ENCODE measurements around the gene CCDC80. TPM values are rescaled to one million over a fixed set of nuclear protein-coding genes. Genes with fewer than 3 reads are reported as not detected.

Gene CCDC80
- total RNA-seq, 2 experiments from 2014 or later: 0.59 to 0.63 TPM

GRCh38 chr3:112643621-112644240, 2.8 kb upstream of the CCDC80 start:
- H3K4me1 ChIP-seq (ENCODE audit: insufficient read depth, low read length, poor library complexity, severe bottlenecking): peaks cover 6% of the 10 kb centered on the region
- H3K9me3 ChIP-seq (ENCODE audit: low read length): no peaks in the 10 kb centered on the region
- intact Hi-C loops (cut with micrococcal nuclease; ENCODE audit: unreplicated experiment): loop anchor here (1.0 to 5.0 kb wide), 4 partner anchors 91 to 649 kb away; no protein-coding TSS in a partner anchor
- no peak overlapping the region for H3K4me3 ChIP-seq (ENCODE audit: low read depth, low read length, poor library complexity, severe bottlenecking)
- ChIA-PET POLR2A (interaction anchor here (0.6 to 1.3 kb wide), 9 partner anchors 9 to 672 kb away, joined by 3 to 5 read pairs (median 4); no protein-coding TSS in a partner anchor), CTCF (ENCODE audit: unreplicated experiment) (interaction anchor here (1.1 kb wide), 1 partner anchor 69 kb away, joined by 3 read pairs; no protein-coding TSS in a partner anchor)
- no peak for TF ChIP-seq EZH2phosphoT487 (IDR thresholded peaks at IDR 0.05; ENCODE audit: borderline replicate concordance, low read depth, low read length)
- TF ChIP-seq CTCF (conservative IDR thresholded peaks at IDR 0.05; ENCODE audit: low read length): no peak
- H4K20me1 ChIP-seq (ENCODE audit: insufficient read depth, low read length): no peaks in the 10 kb centered on the region
- H2AFZ ChIP-seq (ENCODE audit: low read length): peak overlapping the region; percentile 88; the same call in 1 of the 2 replicates
- H3K9me2 ChIP-seq (ENCODE audit: insufficient read depth, low read length): no peaks in the 10 kb centered on the region
- H3K79me2 ChIP-seq (ENCODE audit: insufficient read depth, low read depth, low read length): no peaks in the 10 kb centered on the region
- H3K4me2 ChIP-seq (ENCODE audit: low read length): peak overlapping the region; percentile 64; the same call in 1 of the 2 replicates
- no peak for DNase-seq (ENCODE audit: low spot score)
- H3K36me3 ChIP-seq (ENCODE audit: insufficient read depth, low read length): no peaks in the 10 kb centered on the region
- BruUV-seq (replicated peaks): no TSS peak
- no peak overlapping the region for H3K27ac ChIP-seq (ENCODE audit: low read depth, low read length, poor library complexity, severe bottlenecking)

- H3K9me3 ChIP-seq (ENCODE audit: low read length): no peaks in the 10 kb centered on the region
- H4K20me1 ChIP-seq (ENCODE audit: insufficient read depth, low read length): no peaks in the 10 kb centered on the region
- intact Hi-C loops (cut with micrococcal nuclease; ENCODE audit: unreplicated experiment): loop anchor here (1.0 to 5.0 kb wide), 4 partner anchors 92 to 650 kb away; no protein-coding TSS in a partner anchor
- no peaks in the 10 kb centered on the region for H3K9me2 ChIP-seq (ENCODE audit: insufficient read depth, low read length)
- peak overlapping the region; percentile 88 for H2AFZ ChIP-seq (ENCODE audit: low read length)
- no peaks in the 10 kb centered on the region for H3K36me3 ChIP-seq (ENCODE audit: insufficient read depth, low read length)
- H3K79me2 ChIP-seq (ENCODE audit: insufficient read depth, low read depth, low read length): no peaks in the 10 kb centered on the region
- ChIA-PET POLR2A (interaction anchor here (0.6 to 1.5 kb wide), 11 partner anchors 8 to 672 kb away, joined by 3 to 5 read pairs (median 3); no protein-coding TSS in a partner anchor), CTCF (ENCODE audit: unreplicated experiment) (interaction anchor here (0.6 kb wide), 1 partner anchor 11 kb away, joined by 4 read pairs; no protein-coding TSS in a partner anchor)
- H3K4me2 ChIP-seq (ENCODE audit: low read length): peak overlapping the region; percentile 64
- no peak for TF ChIP-seq EZH2phosphoT487 (IDR thresholded peaks at IDR 0.05; ENCODE audit: borderline replicate concordance, low read depth, low read length)
- peak; percentile 94 for TF ChIP-seq CTCF (conservative IDR thresholded peaks at IDR 0.05; ENCODE audit: low read length)
- peak overlapping the region; percentile 33 for H3K4me3 ChIP-seq (ENCODE audit: low read depth, low read length, poor library complexity, severe bottlenecking)
- BruUV-seq (replicated peaks): no TSS peak
- H3K27ac ChIP-seq (ENCODE audit: low read depth, low read length, poor library complexity, severe bottlenecking): no peak overlapping the region
- DNase-seq (ENCODE audit: low spot score): peak; percentile 83
- H3K4me1 ChIP-seq (ENCODE audit: insufficient read depth, low read length, poor library complexity, severe bottlenecking): peaks cover 6% of the 10 kb centered on the region
Observed at GRCh38 chr3:112642912-112643506, 2.1 kb upstream of the CCDC80 start.

Measured in OCI-LY7 (cell line).